ENCODE measurements around the gene HARBI1. TPM values are rescaled to one million over a fixed set of nuclear protein-coding genes. Genes with fewer than 3 reads are reported as not detected.

Gene HARBI1
- total RNA-seq, 1 donor from 2014 or later: 6.5 TPM

- intact Hi-C loops (cut with micrococcal nuclease): loop anchor here (1.0 to 2.0 kb wide), 2 partner anchors 10 to 13 kb away; partner anchors contain the start of genes AMBRA1, ATG13 and HARBI1
- DNase-seq (no peak), ATAC-seq (ENCODE audit: low read depth) (peak; percentile 28)
- H3K9me3 Mint-ChIP-seq: peaks cover 10% of the 10 kb centered on the region
- H3K27ac Mint-ChIP-seq: peak overlapping the region; percentile 62
- H3K4me1 Mint-ChIP-seq: peaks cover 11% of the 10 kb centered on the region
- H3K36me3 Mint-ChIP-seq (ENCODE audit: low read depth): peaks cover 8% of the 10 kb centered on the region
- ChIA-PET CTCF (interaction anchor here (1.1 kb wide), 1 partner anchor 15 kb away, joined by 6 read pairs; no protein-coding TSS in a partner anchor), POLR2A (interaction anchor here (0.6 kb wide), 1 partner anchor 356 kb away, joined by 6 read pairs; no protein-coding TSS in a partner anchor)
- no peak for TF ChIP-seq CTCF (IDR thresholded peaks at IDR 0.05)
- H3K4me3 Mint-ChIP-seq: no peak overlapping the region
- no peaks in the 10 kb centered on the region for H3K27me3 Mint-ChIP-seq
These were observed 13.2 kb downstream of the HARBI1 start for GRCh38 chr11:46603704-46604308.

GRCh38 chr11:46601129-46601528 lies 15.9 kb downstream of the HARBI1 start:
- ChIA-PET POLR2A (no interaction called here), CTCF (interaction anchor here (1.1 kb wide), 1 partner anchor 17 kb away, joined by 6 read pairs; no protein-coding TSS in a partner anchor)
- no peak overlapping the region for H3K27ac Mint-ChIP-seq
- peaks cover 8% of the 10 kb centered on the region for H3K36me3 Mint-ChIP-seq (ENCODE audit: low read depth)
- no peak overlapping the region for H3K4me3 Mint-ChIP-seq
- no peak for TF ChIP-seq CTCF (IDR thresholded peaks at IDR 0.05)
- DNase-seq (no peak), ATAC-seq (ENCODE audit: low read depth) (no peak)
- intact Hi-C loops (cut with micrococcal nuclease): no loop called here
- peaks cover 11% of the 10 kb centered on the region for H3K4me1 Mint-ChIP-seq
- H3K27me3 Mint-ChIP-seq: no peaks in the 10 kb centered on the region
- peaks cover 10% of the 10 kb centered on the region for H3K9me3 Mint-ChIP-seq

- TF ChIP-seq CTCF (IDR thresholded peaks at IDR 0.05): no peak
- peaks cover 8% of the 10 kb centered on the region for H3K36me3 Mint-ChIP-seq (ENCODE audit: low read depth)
- DNase-seq (no peak), ATAC-seq (ENCODE audit: low read depth) (no peak)
- intact Hi-C loops (cut with micrococcal nuclease): no loop called here
- H3K27me3 Mint-ChIP-seq: no peaks in the 10 kb centered on the region
- H3K4me3 Mint-ChIP-seq: no peak overlapping the region
- peaks cover 10% of the 10 kb centered on the region for H3K9me3 Mint-ChIP-seq
- CTCF ChIA-PET: interaction anchor here (1.1 kb wide), 1 partner anchor 18 kb away, joined by 6 read pairs; no protein-coding TSS in a partner anchor
- peaks cover 11% of the 10 kb centered on the region for H3K4me1 Mint-ChIP-seq
- no peak overlapping the region for H3K27ac Mint-ChIP-seq
- POLR2A ChIA-PET: interaction anchor here (0.6 kb wide), 1 partner anchor 18 kb away, joined by 6 read pairs; no protein-coding TSS in a partner anchor
These were observed 16.6 kb downstream of the HARBI1 start for GRCh38 chr11:46600194-46600960.

DNA sequence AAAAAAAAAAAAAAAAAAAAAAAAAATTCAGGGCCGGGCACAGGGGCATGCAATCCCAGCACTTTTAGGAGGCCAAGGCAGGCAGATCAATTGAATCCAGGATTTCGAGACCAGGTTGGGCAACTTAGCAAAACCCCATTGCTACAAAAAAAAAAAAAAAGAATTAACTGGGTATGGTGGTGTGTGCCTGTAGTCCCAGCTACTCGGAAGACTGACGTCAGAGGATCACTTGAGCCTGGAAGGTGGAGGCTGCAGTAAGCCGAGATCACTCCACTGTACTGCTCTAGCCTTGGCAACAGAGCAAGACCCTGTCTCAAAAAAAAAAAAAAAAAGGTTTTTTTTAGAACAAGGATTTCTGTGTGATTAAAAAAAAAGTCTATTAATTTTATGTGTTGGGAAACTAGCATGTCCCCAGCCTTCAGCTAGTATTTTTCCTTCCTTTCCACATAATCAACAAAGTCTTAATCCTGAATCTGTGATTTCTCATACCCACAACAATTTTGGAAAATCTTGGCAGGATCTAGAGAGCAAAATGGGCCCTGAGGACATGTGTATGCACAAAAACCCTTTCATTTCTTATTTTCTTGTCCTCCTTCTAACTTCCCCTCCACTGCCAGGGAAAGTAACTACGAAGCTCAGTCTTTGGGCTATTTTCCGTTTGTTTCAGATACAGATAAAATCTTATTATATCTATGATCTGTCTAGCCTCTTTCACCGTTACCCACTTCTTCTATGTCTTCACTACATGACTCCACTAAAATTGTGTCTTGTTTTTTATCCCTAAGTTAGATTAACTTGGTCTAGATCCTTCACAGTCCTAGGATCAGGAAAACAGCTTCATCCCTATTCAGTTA lies 17.5 kb downstream of the HARBI1 start:
- CTCF ChIA-PET: interaction anchor here (1.1 kb wide), 1 partner anchor 19 kb away, joined by 6 read pairs; no protein-coding TSS in a partner anchor

More for the DNA sequence above, 17.5 kb downstream of the HARBI1 start:
- Mint-ChIP-seq H3K4me3 (no peak overlapping the region), H3K36me3 (ENCODE audit: low read depth) (peaks cover 8% of the 10 kb centered on the region), H3K27me3 (no peaks in the 10 kb centered on the region), H3K27ac (no peak overlapping the region), H3K4me1 (peaks cover 11% of the 10 kb centered on the region), H3K9me3 (peaks cover 7% of the 10 kb centered on the region)
- POLR2A ChIA-PET: interaction anchor here (0.6 kb wide), 1 partner anchor 19 kb away, joined by 6 read pairs; no protein-coding TSS in a partner anchor
- intact Hi-C loops (cut with micrococcal nuclease): loop anchor here (10.0 kb wide), 1 partner anchor 1045 kb away; the partner anchor contains the start of gene MTCH2
- no peak for DNase-seq
- TF ChIP-seq CTCF (IDR thresholded peaks at IDR 0.05): no peak
- no peak for ATAC-seq (ENCODE audit: low read depth)
